GM06990 (cell line): Measurements from ENCODE around the gene TRAPPC14.

Experiments used
- DNase-seq: peaks from one replicate; pipeline ENCODE4 v3.0.0-alpha.2; 2011; ENCODE audit not compliant: insufficient read length; ENCODE audit errors: extremely low read depth
- H3K27me3 ChIP-seq: replicated peaks from 2 replicates; pipeline ENCODE4 v1.6.0; 2011; ENCODE audit warnings: low read length; ENCODE audit not compliant: control insufficient read depth, insufficient read depth
- H3K36me3 ChIP-seq: 2 replicates; pipeline ENCODE4 v1.5.1; 2011; ENCODE audit warnings: low read length; ENCODE audit not compliant: control insufficient read depth, insufficient read depth
- H3K4me3 ChIP-seq: replicated peaks from 2 replicates; pipeline ENCODE4 v1.5.1; 2011; ENCODE audit warnings: low read depth, mild to moderate bottlenecking, control low read depth, low read length
- TF ChIP-seq, protein P1 (sequence below): IDR thresholded peaks from 2 replicates; pipeline ENCODE4 v1.5.1; 2011; ENCODE audit warnings: low read length, control low read depth, mild to moderate bottlenecking, inconsistent platforms; ENCODE audit not compliant: insufficient read depth, poor library complexity, severe bottlenecking

The TRAPPC14 gene

DNA sequence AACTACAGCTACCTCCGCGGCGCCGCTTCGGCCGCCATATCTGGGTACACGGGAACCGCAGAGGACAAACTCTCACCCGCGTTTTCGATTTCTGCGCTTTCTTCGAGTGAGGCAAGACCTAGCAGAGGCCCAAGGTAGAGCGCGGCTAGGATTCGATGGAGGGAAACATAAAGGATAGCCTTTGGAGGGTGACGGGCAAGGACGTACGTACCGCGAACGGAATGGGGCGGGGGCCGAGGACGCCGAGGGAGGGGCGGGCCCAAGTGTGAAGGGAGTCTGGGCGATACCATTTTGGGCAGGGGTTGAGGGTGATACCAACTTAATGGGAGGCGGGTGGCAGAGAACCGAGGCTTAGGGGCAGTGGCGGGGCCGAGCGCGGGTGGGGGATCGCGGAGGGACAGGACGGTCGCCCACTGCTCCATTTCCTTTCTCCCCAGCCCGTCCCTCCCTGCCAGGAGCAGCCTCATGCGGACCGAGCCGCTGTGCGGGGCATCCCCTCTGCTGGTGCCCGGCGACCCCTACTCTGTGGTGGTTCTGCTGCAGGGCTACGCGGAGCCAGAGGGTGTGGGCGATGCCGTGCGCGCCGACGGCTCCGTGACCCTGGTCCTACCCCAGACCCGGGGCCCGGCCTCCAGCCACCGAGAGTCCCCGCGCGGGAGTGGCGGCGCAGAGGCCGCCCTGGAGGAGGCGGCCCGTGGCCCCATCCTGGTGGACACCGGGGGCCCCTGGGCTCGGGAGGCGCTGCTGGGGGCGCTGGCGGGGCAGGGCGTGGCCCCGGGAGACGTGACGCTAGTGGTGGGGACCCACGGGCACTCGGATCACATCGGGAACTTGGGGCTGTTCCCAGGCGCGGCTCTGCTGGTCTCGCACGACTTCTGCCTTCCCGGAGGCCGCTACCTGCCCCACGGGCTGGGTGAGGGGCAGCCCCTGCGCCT lies 31.3 kb downstream of the TRAPPC14 start, which contains the start of gene MBLAC1:
MBLAC1 (plus strand) TSS at position 37 of the 935 bp plus-strand sequence; CDS start at position 466, 429 bp downstream.
- H3K36me3 ChIP-seq, result no peaks in the 10 kb centered on the region; the same call in 1 of the 2 replicates
- peak within 1 kb of the TSS; percentile 87 for H3K4me3 ChIP-seq
- H3K27me3 ChIP-seq, result no peaks in the 10 kb centered on the region
- TF ChIP-seq, protein P1, sequence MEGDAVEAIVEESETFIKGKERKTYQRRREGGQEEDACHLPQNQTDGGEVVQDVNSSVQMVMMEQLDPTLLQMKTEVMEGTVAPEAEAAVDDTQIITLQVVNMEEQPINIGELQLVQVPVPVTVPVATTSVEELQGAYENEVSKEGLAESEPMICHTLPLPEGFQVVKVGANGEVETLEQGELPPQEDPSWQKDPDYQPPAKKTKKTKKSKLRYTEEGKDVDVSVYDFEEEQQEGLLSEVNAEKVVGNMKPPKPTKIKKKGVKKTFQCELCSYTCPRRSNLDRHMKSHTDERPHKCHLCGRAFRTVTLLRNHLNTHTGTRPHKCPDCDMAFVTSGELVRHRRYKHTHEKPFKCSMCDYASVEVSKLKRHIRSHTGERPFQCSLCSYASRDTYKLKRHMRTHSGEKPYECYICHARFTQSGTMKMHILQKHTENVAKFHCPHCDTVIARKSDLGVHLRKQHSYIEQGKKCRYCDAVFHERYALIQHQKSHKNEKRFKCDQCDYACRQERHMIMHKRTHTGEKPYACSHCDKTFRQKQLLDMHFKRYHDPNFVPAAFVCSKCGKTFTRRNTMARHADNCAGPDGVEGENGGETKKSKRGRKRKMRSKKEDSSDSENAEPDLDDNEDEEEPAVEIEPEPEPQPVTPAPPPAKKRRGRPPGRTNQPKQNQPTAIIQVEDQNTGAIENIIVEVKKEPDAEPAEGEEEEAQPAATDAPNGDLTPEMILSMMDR, result no peak
- DNase-seq, result peak; percentile 90

DNA sequence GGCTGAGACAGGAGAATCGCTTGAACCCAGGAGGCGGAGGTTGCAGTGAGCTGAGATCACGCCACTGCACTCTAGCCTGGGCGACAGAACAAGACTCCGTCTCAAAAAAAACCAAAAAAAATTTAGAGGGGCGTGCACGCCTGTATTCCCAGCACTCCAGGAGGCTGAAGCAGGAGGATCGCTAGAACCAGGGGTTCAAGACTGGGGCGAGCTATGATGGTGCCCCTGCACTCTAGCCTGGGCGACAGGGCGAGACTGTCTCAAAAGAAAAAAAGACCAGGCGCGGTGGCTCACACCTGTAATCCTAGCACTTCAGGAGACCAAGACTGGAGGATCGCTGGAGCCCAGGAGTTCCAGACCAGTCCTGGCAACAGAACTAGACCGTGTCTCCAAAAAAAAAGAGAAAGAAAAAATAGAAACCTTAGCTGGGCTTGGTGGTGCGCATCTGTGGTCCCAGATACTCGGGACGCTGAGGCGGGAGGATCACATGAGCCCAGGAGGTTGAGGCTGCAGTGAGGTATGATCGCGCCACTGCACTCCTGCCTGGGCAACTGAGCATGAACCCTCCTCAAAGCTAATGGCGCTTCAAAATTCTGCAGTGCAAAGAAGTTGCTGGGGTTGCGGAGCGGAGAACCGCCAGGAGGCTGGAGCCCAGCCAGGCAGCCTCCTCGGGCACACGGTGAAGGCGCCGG lies 32.1 kb downstream of the TRAPPC14 start:
- Histone ChIP-seq H3K36me3 (no peaks in the 10 kb centered on the region; the same call in 1 of the 2 replicates), H3K4me3 (peak overlapping the region; percentile 87), H3K27me3 (no peaks in the 10 kb centered on the region)
- no peak for DNase-seq
- TF ChIP-seq, protein P1, result peak; percentile 2

DNA sequence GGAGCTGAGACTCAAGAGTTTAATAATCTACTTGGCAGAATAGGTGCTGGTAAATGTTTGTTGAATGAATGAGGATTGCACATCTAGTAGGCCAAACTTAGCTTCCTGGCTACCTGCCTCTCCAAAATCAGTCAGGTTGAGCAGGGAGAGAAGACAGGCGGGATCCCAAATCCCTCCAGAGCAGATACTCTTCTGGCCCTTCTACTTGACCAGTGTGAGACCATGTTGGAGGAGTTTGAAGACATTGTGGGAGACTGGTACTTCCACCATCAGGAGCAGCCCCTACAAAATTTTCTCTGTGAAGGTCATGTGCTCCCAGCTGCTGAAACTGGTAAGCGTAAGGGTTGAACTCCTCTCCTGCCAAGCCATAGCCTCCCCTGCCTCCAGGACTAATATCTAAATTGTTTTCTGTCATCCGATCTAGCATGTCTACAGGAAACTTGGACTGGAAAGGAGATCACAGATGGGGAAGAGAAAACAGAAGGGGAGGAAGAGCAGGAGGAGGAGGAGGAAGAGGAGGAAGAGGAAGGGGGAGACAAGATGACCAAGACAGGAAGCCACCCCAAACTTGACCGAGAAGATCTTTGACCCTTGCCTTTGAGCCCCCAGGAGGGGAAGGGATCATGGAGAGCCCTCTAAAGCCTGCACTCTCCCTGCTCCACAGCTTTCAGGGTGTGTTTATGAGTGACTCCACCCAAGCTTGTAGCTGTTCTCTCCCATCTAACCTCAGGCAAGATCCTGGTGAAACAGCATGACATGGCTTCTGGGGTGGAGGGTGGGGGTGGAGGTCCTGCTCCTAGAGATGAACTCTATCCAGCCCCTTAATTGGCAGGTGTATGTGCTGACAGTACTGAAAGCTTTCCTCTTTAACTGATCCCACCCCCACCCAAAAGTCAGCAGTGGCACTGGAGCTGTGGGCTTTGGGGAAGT lies 34.0 kb downstream of the TRAPPC14 start:
- H3K27me3 ChIP-seq, result no peaks in the 10 kb centered on the region
- TF ChIP-seq, protein P1, result no peak
- no peaks in the 10 kb centered on the region; the same call in 1 of the 2 replicates for H3K36me3 ChIP-seq
- no peak overlapping the region for H3K4me3 ChIP-seq
- no peak for DNase-seq

DNA sequence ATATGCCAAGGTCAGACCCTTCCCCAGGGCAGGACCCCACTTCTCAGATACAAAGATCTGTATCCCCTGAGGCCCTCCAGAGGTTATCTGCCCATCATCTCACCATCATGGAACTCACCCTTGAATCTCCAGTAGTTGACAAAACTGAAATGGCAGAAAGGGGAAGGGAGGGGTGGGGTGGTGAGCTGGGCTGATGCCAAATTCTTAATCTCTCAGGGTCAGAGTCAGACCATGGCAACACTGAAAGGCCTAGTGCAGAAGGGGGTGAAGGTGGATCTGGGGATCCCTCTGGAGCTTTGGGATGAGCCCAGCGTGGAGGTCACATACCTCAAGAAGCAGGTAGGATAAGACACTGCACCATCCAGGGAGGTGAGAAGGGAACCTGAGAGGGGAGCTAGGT lies 36.0 kb downstream of the TRAPPC14 start:
- TF ChIP-seq, protein P1, result no peak
- no peak for DNase-seq
- no peaks in the 10 kb centered on the region for H3K27me3 ChIP-seq
- no peak overlapping the region for H3K4me3 ChIP-seq
- H3K36me3 ChIP-seq, result no peaks in the 10 kb centered on the region; the same call in 1 of the 2 replicates

DNA sequence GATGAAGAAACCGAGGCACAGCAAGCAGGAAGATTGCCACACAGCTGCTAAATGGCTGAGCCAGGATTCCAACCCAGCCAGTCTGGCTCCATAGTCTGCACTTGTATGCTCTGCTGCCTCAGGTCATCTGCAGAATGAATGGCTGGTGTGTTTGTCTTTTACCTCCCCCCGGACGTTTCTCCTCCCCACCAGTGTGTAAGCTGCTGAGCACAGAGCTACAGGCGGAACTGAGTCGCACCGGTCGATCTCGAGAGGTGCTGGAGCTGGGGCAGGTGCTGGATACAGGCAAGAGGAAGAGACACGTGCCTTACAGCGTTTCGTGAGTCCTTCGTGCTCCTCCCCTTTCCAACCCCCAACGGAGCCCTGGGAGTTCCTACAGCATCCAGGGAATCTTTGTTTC lies 36.5 kb downstream of the TRAPPC14 start:
- DNase-seq, result no peak
- no peak overlapping the region for H3K4me3 ChIP-seq
- no peaks in the 10 kb centered on the region; the same call in 1 of the 2 replicates for H3K36me3 ChIP-seq

More for the DNA sequence above, 36.5 kb downstream of the TRAPPC14 start:
- H3K27me3 ChIP-seq, result no peaks in the 10 kb centered on the region
- TF ChIP-seq, protein P1, result no peak
